GM21737 (cell line): ENCODE measurements around the gene CLTA.

ENCODE experiments used
- ATAC-seq: cut with Tn5 transposase; IDR thresholded peaks from one replicate; pipeline ENCODE4 v1.9.1; 2021; ENCODE audit warnings: mild to moderate bottlenecking, moderate library complexity; ENCODE audit not compliant: unreplicated experiment

Gene CLTA

GRCh38 chr9:36187414-36187813 lies 3.3 kb upstream of the CLTA start:
- ATAC-seq, result no peak

DNA sequence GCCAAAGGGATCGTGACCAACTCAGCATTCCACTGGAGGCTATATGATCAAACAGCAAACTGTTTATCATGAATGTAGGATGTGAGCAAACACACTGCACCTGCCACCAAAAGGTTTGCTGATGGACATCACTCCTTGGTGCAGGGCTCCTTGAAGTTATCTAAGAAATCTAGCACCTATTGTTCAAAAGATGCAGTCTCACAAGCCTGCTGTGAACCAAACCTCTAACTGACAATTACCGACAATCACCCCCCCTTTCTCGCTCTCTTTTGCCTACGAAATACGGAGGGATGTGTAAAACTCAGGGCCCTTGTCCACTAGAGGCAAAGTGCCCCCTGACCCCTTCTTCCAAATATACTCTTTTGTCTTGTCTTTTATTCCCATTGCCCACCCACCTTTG lies 2.5 kb upstream of the CLTA start:
- ATAC-seq, result no peak

DNA sequence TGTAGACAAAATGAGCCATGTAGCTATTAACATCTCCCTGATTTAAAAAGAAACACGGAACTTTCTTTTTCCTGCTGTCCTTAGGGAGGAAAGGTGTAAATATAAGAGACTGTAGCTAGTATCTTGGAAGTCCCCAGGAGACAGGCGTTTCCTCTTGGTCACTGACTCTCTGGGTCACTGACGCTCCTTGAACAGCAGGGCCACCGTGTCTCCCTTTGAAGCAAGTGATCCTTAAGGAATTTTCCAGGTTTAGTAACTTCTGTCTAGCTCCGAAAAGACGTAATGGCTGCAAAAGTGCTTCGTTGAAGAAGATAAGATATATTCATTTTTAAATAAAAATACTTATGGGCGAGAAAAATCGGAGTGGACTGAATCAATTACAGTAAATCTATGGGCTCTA lies 745 bp upstream of the CLTA start:
- ATAC-seq, result no peak

DNA sequence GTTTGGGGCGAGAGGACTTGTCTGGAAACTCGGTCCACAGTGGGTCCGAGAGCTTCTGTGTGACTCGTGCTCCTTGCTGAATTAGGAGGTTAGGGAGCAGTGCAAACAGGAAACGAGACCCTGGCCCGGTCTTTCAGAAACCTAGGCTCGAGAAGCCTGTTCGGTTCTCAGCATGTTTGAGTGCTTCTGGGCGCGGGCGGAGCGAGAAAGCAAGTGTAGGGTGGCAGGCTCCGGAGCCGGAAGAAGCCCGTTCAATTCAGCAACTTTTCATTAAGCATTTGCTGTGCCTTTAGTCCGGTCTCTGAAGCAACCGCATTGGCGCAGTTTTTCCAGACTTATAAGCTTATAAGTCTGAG lies 547 bp downstream of the CLTA start:
- ATAC-seq, result no peak

GRCh38 chr9:36191686-36192085 lies 965 bp downstream of the CLTA start:
- no peak for ATAC-seq

DNA sequence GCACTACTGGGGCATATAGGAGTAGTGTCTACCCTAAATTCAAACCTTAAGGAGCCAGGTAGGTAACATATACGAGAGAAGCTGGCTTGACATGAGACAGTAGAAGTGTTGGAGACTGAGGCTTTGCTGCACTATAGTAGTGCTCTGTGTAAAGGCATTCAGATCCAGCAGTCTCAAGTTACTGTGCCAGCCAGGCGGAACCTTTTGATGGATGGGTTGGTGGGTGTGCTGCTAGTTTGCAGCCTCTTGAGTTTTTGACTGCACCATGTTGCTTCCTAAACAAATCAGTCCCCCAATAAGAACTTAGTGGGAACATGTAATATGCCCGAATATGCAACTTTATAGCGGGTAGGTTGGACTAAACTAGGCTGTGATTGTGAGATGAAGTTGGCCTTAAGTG lies 1.5 kb downstream of the CLTA start:
- no peak for ATAC-seq

GRCh38 chr9:36193023-36193422 lies 2.3 kb downstream of the CLTA start:
- no peak for ATAC-seq

GRCh38 chr9:36194326-36195000 lies 3.7 kb downstream of the CLTA start:
- no peak for ATAC-seq

GRCh38 chr9:36204906-36205547 lies 14.3 kb downstream of the CLTA start:
- ATAC-seq, result no peak

DNA sequence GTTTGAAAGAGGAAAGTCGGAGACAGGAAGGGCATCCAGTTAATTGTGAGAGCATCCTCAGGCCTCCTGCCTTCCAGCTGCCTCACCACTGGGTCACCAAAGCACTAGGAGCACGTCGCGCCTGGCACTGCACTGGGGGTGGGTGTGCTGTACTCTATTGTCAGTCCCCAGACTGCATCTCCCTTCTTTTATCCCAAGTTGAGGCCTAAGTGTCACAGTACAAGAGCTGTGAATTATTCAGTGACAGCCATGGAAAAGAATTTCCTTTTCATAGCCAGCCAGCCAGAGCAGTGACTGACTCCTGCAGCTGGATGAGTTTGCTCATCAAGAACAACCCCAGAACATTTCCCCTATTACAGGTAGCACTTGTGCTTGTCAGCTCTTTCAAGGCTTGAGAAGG lies 16.3 kb downstream of the CLTA start:
- ATAC-seq, result no peak

GRCh38 chr9:36207546-36208012 lies 16.9 kb downstream of the CLTA start:
- no peak for ATAC-seq

DNA sequence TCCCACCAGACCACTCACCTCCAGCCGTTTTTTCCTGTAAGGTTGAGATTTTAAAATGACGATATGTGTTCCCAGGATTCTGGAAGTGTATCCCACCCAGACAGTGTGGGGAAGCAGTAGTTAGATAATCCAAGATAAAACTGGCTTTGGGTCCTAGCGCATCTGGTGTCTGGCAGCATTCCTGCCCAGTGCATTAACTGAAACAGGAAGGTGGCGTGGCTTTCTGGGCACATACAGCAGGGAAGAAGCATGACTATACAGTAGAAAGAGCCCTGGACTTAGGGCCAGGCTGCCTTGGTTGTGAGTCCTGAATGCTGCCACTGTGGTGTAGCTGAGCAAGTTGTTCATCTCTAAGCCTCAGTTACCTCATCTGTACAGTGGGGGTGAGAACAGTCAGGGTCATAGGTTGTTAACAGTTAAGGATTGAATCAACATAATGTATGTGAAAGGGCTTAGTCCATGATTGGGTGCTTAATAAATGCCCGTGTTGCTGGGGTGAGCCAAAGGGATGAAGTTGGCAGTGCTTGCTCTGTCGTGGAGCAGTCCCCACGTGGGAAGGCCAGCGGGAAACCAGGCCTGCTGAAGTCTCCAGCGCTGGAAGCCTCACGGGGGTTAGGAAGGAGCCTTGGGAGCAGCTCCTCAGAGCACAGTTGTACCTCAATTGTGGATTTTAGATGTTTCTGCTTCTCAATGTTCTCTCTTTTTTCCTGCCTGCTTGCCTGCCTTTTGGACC lies 18.0 kb downstream of the CLTA start:
- no peak for ATAC-seq

DNA sequence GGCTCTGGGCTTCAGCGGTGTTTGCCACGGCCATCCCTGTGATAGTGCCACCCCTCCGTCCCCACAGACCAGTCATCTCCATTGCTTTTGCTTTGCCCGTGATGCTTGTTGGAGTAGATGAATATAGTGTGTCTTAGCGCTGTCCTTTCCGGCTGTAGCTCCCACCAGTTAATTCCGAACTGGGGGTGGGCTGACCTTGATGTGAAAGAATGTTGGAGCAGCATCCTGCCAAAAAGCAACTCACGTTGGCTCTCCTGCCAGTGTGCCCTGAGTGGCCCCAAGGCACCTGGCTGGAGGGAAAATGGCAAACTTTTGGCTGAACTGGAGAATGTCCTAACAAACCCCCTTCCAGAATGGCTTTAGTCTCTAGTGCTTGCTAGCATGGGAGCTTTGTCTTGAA lies 20.0 kb downstream of the CLTA start:
- no peak for ATAC-seq

GRCh38 chr9:36211510-36211909 lies 20.8 kb downstream of the CLTA start:
- ATAC-seq, result no peak

- no peak for ATAC-seq
These were observed 22.7 kb downstream of the CLTA start for GRCh38 chr9:36213387-36213786.

- no peak for ATAC-seq
These were observed 23.3 kb downstream of the CLTA start for GRCh38 chr9:36213989-36214388.

DNA sequence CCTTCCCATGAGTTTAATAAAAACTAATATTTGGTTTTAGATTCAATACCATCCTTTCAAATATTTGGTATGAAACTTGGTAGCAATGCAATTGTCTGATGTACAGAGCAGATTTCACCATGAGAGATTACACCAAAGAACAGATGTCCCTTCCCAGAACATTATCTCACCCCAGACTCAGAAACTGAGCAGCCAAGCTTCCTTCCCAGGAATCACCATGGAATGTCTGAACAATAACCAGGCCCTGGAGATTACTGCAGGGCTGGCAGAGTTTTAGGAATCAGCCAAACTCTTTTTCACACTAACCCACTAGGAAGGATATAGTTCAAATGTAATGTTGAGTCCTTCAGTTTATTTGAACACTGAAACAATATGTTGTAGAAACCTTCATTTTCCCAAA lies 23.9 kb downstream of the CLTA start:
- ATAC-seq, result no peak

DNA sequence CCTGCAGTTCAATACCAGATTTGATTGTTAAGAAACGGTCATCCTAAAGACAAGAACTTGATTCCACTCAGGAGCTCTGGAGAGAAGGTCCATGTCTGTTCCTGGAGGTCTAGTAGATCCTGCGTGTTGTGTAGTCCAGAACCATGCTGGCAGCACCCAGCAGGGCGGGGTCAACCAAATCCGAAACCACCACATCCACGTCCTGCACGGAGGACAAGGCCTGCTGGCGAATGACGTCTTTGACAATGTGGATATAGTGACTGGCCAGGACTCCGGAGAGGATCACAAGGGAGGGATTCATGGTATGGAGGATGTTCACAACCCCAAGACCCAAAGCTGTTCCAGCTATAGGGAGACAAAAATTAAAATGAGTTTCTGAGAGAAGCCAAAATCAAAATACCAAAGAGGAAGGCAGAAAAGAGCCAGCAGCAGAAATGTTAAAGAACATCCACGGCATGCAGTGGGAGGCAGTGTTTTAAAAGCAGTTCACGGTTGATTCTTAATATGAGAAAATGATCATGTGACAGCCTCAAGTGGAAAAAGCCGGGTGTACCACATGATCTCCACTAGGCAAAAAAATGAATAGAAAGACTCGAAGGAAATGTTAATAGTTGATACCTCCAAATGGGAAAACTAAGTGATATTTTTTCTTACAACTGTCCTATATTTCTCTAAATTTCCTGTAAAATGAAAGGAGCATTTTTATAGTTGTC lies 26.7 kb downstream of the CLTA start:
- ATAC-seq, result no peak

DNA sequence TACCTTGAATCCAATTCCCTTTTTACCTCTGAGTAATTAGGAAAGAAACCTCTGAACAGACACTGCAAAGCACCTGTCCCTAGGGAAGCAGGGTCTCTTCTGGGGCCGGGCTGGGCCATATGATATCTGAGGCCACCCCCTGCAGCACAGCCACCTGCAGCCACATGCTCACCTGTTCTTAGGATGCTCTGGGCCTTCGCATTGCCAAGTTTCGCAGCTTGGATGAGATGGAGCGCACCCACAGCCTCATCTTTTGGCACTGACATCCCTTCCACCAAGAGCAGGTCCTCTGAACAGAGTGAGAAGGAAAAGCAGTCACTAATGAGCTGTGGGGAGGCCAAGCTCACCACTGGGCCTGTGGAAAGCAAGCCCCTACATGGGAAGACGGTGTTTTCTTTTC lies 27.3 kb downstream of the CLTA start:
- no peak for ATAC-seq

DNA sequence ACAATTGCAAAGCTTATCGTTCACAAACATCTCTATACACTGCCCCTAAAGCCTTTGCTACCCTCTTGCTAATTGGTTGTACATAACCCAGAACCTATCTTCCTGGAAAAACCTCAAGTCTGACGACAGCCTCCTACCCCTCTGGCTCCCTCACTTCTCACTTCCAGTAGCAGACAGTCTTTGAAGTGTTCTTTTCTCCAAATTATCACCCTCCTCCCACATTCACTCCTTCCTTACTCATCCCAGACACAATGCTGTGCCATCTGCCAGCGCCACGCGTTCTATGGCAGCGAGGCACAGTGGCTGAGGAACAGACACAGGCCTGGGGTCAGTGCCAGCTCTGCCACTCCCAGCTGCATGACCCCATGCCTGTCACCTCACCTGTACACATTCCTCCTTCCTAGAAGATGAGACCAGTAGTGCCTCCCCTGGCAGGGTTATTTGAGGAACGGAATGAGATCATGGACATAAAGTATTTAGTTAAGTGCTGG lies 27.7 kb downstream of the CLTA start:
- ATAC-seq, result no peak

DNA sequence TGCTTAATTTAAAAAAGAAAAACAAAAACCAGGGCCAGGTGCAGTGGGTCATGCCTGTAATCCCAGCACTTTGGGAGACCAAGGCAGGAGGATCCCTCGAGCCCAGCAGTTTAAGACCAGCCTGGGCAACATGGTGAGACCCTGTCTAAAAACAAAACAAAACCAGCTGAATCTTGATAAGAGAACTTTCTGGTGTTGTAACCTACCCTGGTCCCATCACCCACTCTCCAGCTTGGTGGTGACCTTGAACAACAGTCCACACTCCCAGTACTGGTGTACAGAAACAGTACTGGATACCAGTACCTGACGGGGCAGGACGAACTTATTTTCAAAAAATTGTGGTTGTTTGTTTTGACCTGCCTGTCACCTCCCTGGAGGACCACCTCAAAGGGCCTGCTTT lies 30.9 kb downstream of the CLTA start:
- no peak for ATAC-seq
